GM10266 (cell line): Measurements from ENCODE around the gene RAB3D.

Experiments
- DNase-seq: peaks from one replicate; pipeline ENCODE4 v3.0.0; 2012; ENCODE audit errors: extremely low spot score
- CTCF ChIP-seq: IDR thresholded peaks from 2 replicates; pipeline ENCODE4 v1.5.1; 2012; ENCODE audit warnings: mild to moderate bottlenecking, low read depth; ENCODE audit not compliant: control insufficient read depth, insufficient read depth; ENCODE audit errors: missing control alignments

Gene RAB3D

GRCh38 chr19:11339254-11340098 is at the start of gene RAB3D:
TSS of gene RAB3D (minus strand) at chr19:11339657. CDS start at chr19:11337399, 2,258 bp downstream.
- DNase-seq: peak; percentile 95
- TF ChIP-seq CTCF: no peak

- DNase-seq: peak; percentile 2
- TF ChIP-seq CTCF: no peak
These were observed 47.9 kb upstream of the RAB3D start for GRCh38 chr19:11387162-11388034.

GRCh38 chr19:11384778-11385129 is 45.3 kb upstream of the RAB3D start:
- DNase-seq: no peak
- no peak for TF ChIP-seq CTCF

- DNase-seq: no peak
- no peak for TF ChIP-seq CTCF
These were observed 44.2 kb upstream of the RAB3D start for GRCh38 chr19:11383706-11384048.

GRCh38 chr19:11382898-11383705 is 43.6 kb upstream of the RAB3D start:
- peak; percentile 83 for TF ChIP-seq CTCF
- peak; percentile 66 for DNase-seq

- TF ChIP-seq CTCF: peak; percentile 78
- peak; percentile 99 for DNase-seq
These were observed 41.4 kb upstream of the RAB3D start for GRCh38 chr19:11380653-11381537.
